ENCODE data around the gene BEND6. TPM values are rescaled to one million over a fixed set of nuclear protein-coding genes. Genes with fewer than 3 reads are reported as not detected.

The BEND6 gene
- total and polyA plus RNA-seq, 4 experiments from 2014 or later: not detected

DNA sequence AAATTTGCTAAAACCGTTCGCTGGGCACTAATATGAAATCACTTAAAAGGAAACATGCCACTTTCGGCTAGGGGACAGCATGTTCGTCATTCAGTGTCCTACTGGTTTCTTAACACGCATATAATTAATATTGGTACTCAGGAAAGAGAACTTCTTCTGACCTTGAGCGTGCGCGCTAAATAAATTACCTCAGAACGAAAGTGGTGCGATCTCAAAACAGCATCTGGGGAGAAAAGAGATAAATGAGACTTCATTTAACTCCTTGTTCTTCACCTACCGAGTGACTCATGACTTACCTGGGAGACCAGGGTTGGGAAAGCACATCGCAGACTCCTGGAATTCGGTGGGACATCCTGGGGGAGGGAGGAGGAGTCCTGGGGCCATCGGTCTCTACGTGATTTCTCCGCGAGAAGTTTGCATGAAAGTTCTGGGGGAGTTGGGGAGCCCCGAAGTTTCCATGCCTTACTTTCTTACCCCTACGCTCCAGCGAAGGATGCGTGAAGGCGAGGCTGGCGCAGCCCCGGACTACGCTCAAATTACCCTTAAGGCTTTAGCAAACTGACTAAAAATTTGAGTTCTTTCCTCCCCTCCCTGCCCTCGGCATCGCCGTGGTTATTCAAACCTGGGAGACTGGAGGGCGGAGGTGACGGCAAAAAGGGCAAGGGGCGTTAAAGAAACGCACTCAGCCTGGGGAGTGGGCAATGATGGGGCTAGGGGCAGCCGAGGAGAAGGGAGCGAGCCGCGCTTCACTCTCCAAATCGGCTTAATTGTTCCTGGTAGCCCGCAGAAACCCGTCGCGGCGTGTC lies 1.1 kb upstream of the BEND6 start:
- peaks cover 9 to 27% (median 20%) of the 10 kb centered on the region in 4 donors for H3K4me1 Mint-ChIP-seq
- intact Hi-C loops (cut with micrococcal nuclease): loop anchor here (2.0 kb wide), 1 partner anchor 363 kb away; the partner anchor contains the start of gene PRIM2

DNA sequence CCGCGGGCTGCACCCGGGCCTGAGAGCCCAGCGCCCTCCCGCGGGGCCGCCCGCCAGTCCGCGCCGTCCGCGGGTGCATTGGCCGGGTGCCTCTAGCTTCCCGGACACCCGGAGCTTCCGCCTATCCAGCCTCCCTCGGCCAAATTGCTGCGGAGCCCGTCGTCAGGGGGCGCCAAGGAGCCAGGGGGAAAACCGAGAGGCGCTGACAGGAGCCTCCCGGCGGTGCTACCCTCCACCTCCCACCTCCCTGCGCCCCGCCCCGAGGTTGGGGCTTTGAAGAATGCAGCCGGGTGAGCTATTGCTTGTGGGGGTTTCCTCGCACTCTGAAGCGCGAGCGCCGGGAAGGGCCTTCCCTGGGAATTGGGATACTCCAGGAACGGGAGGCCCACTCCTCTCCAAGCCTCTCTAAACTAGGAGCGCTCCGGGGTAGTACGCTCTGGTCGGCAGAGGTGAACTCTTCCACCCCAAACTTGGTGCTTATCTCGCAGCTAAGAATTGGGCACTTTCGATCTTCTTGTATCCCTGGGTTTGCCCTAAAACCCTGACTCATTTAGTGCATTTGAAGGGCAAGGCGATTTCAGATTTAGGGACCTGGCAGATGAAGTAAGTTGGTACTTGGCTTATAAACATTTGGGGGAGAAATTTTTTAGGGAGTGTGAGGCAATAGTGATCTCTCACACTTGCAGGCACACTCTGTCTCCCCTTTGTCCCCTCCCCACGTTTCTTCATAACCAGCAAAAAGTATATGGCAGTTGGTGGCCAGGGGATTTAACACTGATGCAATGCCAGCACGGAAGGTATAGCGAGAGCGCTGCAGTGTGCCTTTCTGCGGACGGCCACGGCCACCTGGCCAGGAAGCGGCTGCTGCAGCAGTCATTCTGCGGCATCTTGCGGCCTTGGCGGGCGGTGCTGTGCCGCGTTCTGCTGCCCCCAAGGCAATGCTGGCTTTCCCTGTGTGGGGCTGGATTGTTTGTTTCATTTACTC lies 556 bp downstream of the BEND6 start:
- H3K9me3 ChIP-seq (ENCODE audit: control insufficient read depth in 1 of 2, low read length in 2 of 2): no peaks in the 10 kb centered on the region
- H3K9me3 Mint-ChIP-seq: peaks cover 0 to 4% (median 0%) of the 10 kb centered on the region in 8 donors
- peak overlapping the region; percentile 74 to 88 (median 84) for H3K4me3 Mint-ChIP-seq
- H3K4me1 Mint-ChIP-seq: peaks cover 9 to 27% (median 20%) of the 10 kb centered on the region in 4 donors
- intact Hi-C loops (cut with micrococcal nuclease): loop anchor here (2.0 kb wide), 1 partner anchor 361 kb away; the partner anchor contains the start of gene PRIM2
- H3K27me3 Mint-ChIP-seq: peaks cover 40 to 61% of the 10 kb centered on the region in 2 donors
- no peak overlapping the region for H3K27ac ChIP-seq (ENCODE audit: low read depth, low read length)
- H3K4me1 ChIP-seq (ENCODE audit: insufficient read depth, low read length): peaks cover 19% of the 10 kb centered on the region
- peak in 4 of 5 donors; percentile 11 to 57 (median 26) for DNase-seq
- H3K36me3 ChIP-seq (ENCODE audit: insufficient read depth, low read length): no peaks in the 10 kb centered on the region
- peak overlapping the region in 1 of 7 donors; percentile 43 for H3K27ac Mint-ChIP-seq
- H3K27me3 ChIP-seq (ENCODE audit: insufficient read depth, low read length): peaks cover 19% of the 10 kb centered on the region
- CTCF ChIA-PET (ENCODE audit: partially characterized antibody): interaction anchor here (1.0 to 1.5 kb wide), 2 partner anchors 9 to 360 kb away, joined by 3 read pairs; no protein-coding TSS in a partner anchor
- H3K36me3 Mint-ChIP-seq: peaks cover 0 to 3% of the 10 kb centered on the region in 2 donors
- POLR2A ChIA-PET (ENCODE audit: partially characterized antibody): no interaction called here
- peak overlapping the region; percentile 13 to 37 for H3K4me3 ChIP-seq (ENCODE audit: low read length in 2 of 2)

More for the DNA sequence above, 1.1 kb upstream of the BEND6 start:
- H3K4me1 ChIP-seq (ENCODE audit: insufficient read depth, low read length): peaks cover 19% of the 10 kb centered on the region
- no peak overlapping the region for H3K27ac ChIP-seq (ENCODE audit: low read depth, low read length)
- H3K36me3 ChIP-seq (ENCODE audit: insufficient read depth, low read length): no peaks in the 10 kb centered on the region
- DNase-seq: peak in 2 of 5 donors; percentile 2 to 19
- CTCF ChIA-PET (ENCODE audit: partially characterized antibody): interaction anchor here (1.5 kb wide), 1 partner anchor 11 kb away, joined by 3 read pairs; no protein-coding TSS in a partner anchor
- peaks cover 0 to 4% (median 0%) of the 10 kb centered on the region in 8 donors for H3K9me3 Mint-ChIP-seq
- H3K27me3 Mint-ChIP-seq: peaks cover 43 to 63% of the 10 kb centered on the region in 2 donors
- peaks cover 19% of the 10 kb centered on the region for H3K27me3 ChIP-seq (ENCODE audit: insufficient read depth, low read length)
- no peaks in the 10 kb centered on the region for H3K9me3 ChIP-seq (ENCODE audit: control insufficient read depth in 1 of 2, low read length in 2 of 2)
- H3K4me3 ChIP-seq (ENCODE audit: low read length in 2 of 2): peak overlapping the region; percentile 25 to 32
- POLR2A ChIA-PET (ENCODE audit: partially characterized antibody): no interaction called here
- peaks cover 0 to 3% of the 10 kb centered on the region in 2 donors for H3K36me3 Mint-ChIP-seq
- peak overlapping the region in 2 of 7 donors; percentile 55 to 79 for H3K27ac Mint-ChIP-seq
- H3K4me3 Mint-ChIP-seq: peak overlapping the region; percentile 86 to 93 (median 90)

- H3K9me3 ChIP-seq (ENCODE audit: control insufficient read depth in 1 of 2, low read length in 2 of 2): no peaks in the 10 kb centered on the region
- no peak overlapping the region for H3K27ac ChIP-seq (ENCODE audit: low read depth, low read length)
- H3K27me3 ChIP-seq (ENCODE audit: insufficient read depth, low read length): peaks cover 22% of the 10 kb centered on the region
- H3K36me3 ChIP-seq (ENCODE audit: insufficient read depth, low read length): no peaks in the 10 kb centered on the region
- Mint-ChIP-seq H3K27ac (no peak overlapping the region), H3K9me3 (peaks cover 0 to 4% (median 0%) of the 10 kb centered on the region in 8 donors), H3K27me3 (peaks cover 38 to 58% of the 10 kb centered on the region in 2 donors), H3K4me3 (peak overlapping the region in 2 of 8 donors; percentile 8 to 31), H3K36me3 (peaks cover 0 to 3% of the 10 kb centered on the region in 2 donors), H3K4me1 (peaks cover 9 to 27% (median 20%) of the 10 kb centered on the region in 4 donors)
- DNase-seq: no peak
- POLR2A ChIA-PET (ENCODE audit: partially characterized antibody): no interaction called here
- peaks cover 19% of the 10 kb centered on the region for H3K4me1 ChIP-seq (ENCODE audit: insufficient read depth, low read length)
- intact Hi-C loops (cut with micrococcal nuclease): no loop called here
- CTCF ChIA-PET (ENCODE audit: partially characterized antibody): no interaction called here
- H3K4me3 ChIP-seq (ENCODE audit: low read length in 2 of 2): no peak overlapping the region
Measured at GRCh38 chr6:56956491-56956890, 1.6 kb downstream of the BEND6 start.

GRCh38 chr6:56957856-56958255 lies 2.9 kb downstream of the BEND6 start:
- Mint-ChIP-seq H3K36me3 (peaks cover 0 to 3% of the 10 kb centered on the region in 2 donors), H3K4me1 (peaks cover 9 to 25% (median 19%) of the 10 kb centered on the region in 4 donors), H3K4me3 (no peak overlapping the region), H3K9me3 (peaks cover 0 to 4% (median 0%) of the 10 kb centered on the region in 8 donors), H3K27ac (no peak overlapping the region), H3K27me3 (peaks cover 33 to 48% of the 10 kb centered on the region in 2 donors)
- Histone ChIP-seq H3K27ac (ENCODE audit: low read depth, low read length) (no peak overlapping the region), H3K9me3 (ENCODE audit: control insufficient read depth in 1 of 2, low read length in 2 of 2) (no peaks in the 10 kb centered on the region), H3K4me3 (ENCODE audit: low read length in 2 of 2) (no peak overlapping the region), H3K27me3 (ENCODE audit: insufficient read depth, low read length) (peaks cover 22% of the 10 kb centered on the region), H3K36me3 (ENCODE audit: insufficient read depth, low read length) (no peaks in the 10 kb centered on the region), H3K4me1 (ENCODE audit: insufficient read depth, low read length) (peaks cover 19% of the 10 kb centered on the region)
- ChIA-PET CTCF (ENCODE audit: partially characterized antibody) (no interaction called here), POLR2A (ENCODE audit: partially characterized antibody) (no interaction called here)
- intact Hi-C loops (cut with micrococcal nuclease): no loop called here
- no peak for DNase-seq

DNA sequence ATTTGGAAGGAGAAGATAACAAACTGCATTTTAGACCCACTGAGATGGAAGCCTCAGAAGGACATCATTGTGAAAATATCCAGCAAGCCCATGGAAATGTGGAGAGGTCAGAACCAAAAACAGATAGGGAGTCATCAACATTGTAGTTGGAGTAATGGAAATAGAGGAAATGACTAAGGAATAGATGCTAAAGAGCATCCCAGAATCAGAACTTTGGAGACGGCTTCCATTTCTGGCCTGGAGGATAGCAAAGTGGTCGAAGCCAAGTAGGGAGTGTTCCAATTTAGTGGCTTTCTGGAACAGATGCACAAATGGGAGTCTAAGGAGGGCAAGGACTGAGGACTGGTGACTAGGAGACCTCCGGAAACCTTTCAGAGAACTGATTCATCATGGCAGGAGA lies 3.6 kb downstream of the BEND6 start:
- H3K9me3 Mint-ChIP-seq: peaks cover 0 to 4% (median 0%) of the 10 kb centered on the region in 8 donors
- CTCF ChIA-PET (ENCODE audit: partially characterized antibody): no interaction called here
- intact Hi-C loops (cut with micrococcal nuclease): no loop called here

DNA sequence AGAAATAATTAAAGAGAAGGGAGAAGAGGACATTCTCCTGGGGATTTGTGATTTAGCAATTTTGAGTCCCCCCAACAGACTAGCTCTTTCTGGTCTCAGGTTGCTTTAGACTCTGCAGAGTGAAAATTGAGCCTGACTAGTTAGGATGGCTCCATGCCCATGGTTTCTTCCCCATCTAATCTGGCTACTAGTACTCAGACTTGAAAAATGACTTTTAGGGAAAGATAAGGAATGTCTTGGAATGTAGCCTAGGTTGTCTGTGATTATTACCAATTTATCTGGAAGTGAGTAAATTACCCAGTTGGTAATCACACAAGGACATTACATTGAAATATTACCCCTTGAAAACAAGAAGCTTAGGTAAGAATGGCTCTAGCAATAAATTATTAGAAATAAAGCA lies 4.2 kb downstream of the BEND6 start:
- H3K4me1 ChIP-seq (ENCODE audit: insufficient read depth, low read length): peaks cover 10% of the 10 kb centered on the region
- POLR2A ChIA-PET (ENCODE audit: partially characterized antibody): no interaction called here
- Mint-ChIP-seq H3K4me1 (peaks cover 6 to 12% (median 10%) of the 10 kb centered on the region in 4 donors), H3K27me3 (peaks cover 28 to 39% of the 10 kb centered on the region in 2 donors), H3K4me3 (no peak overlapping the region), H3K27ac (no peak overlapping the region), H3K36me3 (no peaks in the 10 kb centered on the region), H3K9me3 (peaks cover 0 to 4% (median 0%) of the 10 kb centered on the region in 8 donors)
- no peaks in the 10 kb centered on the region for H3K9me3 ChIP-seq (ENCODE audit: control insufficient read depth in 1 of 2, low read length in 2 of 2)
- no peaks in the 10 kb centered on the region for H3K36me3 ChIP-seq (ENCODE audit: insufficient read depth, low read length)
- CTCF ChIA-PET (ENCODE audit: partially characterized antibody): interaction anchor here (1.3 kb wide), 1 partner anchor 9 kb away, joined by 3 read pairs; no protein-coding TSS in a partner anchor
- H3K4me3 ChIP-seq (ENCODE audit: low read length in 2 of 2): no peak overlapping the region
- peaks cover 19% of the 10 kb centered on the region for H3K27me3 ChIP-seq (ENCODE audit: insufficient read depth, low read length)
- H3K27ac ChIP-seq (ENCODE audit: low read depth, low read length): no peak overlapping the region
- DNase-seq: no peak
- intact Hi-C loops (cut with micrococcal nuclease): no loop called here

More for the DNA sequence above, 3.6 kb downstream of the BEND6 start:
- Mint-ChIP-seq H3K27me3 (peaks cover 31 to 44% of the 10 kb centered on the region in 2 donors), H3K36me3 (peaks cover 0 to 3% of the 10 kb centered on the region in 2 donors), H3K4me3 (no peak overlapping the region), H3K4me1 (peaks cover 9 to 18% (median 16%) of the 10 kb centered on the region in 4 donors), H3K27ac (no peak overlapping the region)
- peaks cover 16% of the 10 kb centered on the region for H3K4me1 ChIP-seq (ENCODE audit: insufficient read depth, low read length)
- no peaks in the 10 kb centered on the region for H3K36me3 ChIP-seq (ENCODE audit: insufficient read depth, low read length)
- no peak for DNase-seq
- H3K27me3 ChIP-seq (ENCODE audit: insufficient read depth, low read length): peaks cover 19% of the 10 kb centered on the region
- no peak overlapping the region for H3K4me3 ChIP-seq (ENCODE audit: low read length in 2 of 2)
- POLR2A ChIA-PET (ENCODE audit: partially characterized antibody): no interaction called here
- H3K27ac ChIP-seq (ENCODE audit: low read depth, low read length): no peak overlapping the region
- no peaks in the 10 kb centered on the region for H3K9me3 ChIP-seq (ENCODE audit: control insufficient read depth in 1 of 2, low read length in 2 of 2)
